AG09319 (cell line): ENCODE measurements around the gene DDX6.

ENCODE experiments used
- DNase-seq: peaks from one replicate; pipeline ENCODE4 v3.0.0-alpha.2; 2010; ENCODE audit warnings: low read depth; ENCODE audit errors: extremely low read depth
- CTCF ChIP-seq: IDR thresholded peaks from 2 replicates; pipeline ENCODE4 v1.5.1; 2011; ENCODE audit warnings: low read depth, mild to moderate bottlenecking, inconsistent platforms, low read length, moderate library complexity

The DDX6 gene

GRCh38 chr11:118799372-118799771 is 8.4 kb upstream of the DDX6 start:
- DNase-seq, result no peak
- TF ChIP-seq CTCF, result no peak

DNA sequence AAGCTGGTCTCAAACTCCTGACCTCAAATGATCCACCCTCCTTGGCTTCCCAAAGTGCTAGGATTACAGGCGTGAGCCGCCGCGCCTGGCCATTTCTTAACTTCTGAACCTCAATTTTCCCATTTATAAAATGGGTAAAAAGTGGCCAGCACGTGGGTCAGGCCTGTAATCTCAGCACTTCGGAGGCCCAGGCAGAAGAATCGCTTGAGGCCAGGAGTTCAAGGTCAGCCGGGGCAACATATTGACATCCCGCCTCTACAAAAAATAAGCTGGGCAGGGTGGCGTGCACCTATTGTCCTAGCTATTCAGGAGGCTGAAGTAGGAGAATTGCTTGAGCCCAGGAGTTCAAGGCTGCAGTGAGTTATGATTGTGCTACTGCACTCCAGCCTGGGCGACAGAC is 6.5 kb upstream of the DDX6 start:
- TF ChIP-seq CTCF, result no peak
- DNase-seq, result no peak

DNA sequence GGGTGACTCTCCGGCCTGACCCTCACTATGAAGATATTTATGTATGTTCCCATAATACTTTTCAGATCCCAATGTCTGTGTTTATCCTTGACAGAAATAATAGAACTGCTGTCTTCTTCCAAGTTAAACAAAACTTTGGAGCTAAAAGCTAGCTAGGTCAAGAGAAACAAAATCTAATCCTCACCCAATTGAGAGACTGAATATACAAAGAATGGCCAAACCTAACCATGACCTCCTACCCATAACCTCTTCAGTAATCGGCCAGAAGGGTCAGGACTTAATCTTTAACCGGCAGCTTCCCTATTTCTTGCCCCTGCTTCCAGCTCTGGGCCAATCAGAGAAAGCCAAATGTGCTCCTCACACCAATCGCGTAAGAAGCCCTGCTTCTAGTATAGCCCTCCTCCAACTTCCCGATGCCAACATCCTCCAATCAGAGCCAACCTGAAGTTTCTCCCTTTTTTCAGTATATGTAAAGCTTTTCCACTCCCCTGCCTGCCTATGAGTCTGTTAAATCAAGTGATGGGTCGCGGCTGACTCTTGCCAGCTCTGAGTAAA is 1.7 kb upstream of the DDX6 start:
- no peak for DNase-seq
- TF ChIP-seq CTCF, result no peak

GRCh38 chr11:118791961-118792569 is 1.1 kb upstream of the DDX6 start:
- TF ChIP-seq CTCF, result no peak
- no peak for DNase-seq

- peak; percentile 62 for TF ChIP-seq CTCF
Observed at GRCh38 chr11:118790357-118791110, 430 bp downstream of the DDX6 start.

DNA sequence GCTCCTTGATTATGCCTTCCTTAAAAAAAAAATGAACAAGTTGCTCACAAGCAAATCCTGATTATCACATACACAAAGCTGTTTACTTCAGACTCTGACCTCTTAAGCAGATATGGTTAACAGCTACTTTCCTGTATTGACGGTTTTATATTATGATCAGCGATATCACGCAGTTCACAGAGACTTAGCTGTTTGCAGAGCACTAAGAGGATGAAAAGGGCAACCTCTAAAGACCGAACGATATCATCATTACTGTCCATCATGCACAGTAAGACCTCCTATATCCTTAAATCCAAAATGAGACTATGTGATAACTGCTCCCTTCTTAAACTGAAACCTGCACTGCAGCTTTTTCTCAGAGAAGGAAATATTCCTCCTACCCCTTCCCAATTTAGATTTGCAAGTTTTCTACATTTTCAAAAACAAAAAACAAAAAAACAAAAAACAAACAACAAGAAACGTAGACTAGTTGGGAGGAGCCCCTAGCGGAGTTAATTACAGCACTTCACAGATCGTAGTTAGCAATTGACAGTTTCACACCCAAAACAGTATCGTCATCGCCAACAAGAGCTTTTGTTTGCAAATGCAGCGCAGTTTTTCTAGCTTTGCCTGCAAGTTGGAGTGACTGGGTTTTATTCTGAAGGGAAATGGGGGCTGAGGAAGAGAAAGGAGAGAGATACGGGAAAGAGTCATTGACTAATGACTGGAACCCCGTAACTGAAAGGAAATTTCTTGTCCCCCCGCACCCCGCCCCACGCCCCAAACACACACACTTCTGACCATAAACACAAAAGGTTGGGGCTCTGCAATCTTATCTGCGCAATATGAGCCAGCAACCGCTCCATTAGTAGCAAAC is 1.2 kb downstream of the DDX6 start:
- no peak for TF ChIP-seq CTCF
- no peak for DNase-seq

More at GRCh38 chr11:118790357-118791110, 430 bp downstream of the DDX6 start:
- no peak for DNase-seq

DNA sequence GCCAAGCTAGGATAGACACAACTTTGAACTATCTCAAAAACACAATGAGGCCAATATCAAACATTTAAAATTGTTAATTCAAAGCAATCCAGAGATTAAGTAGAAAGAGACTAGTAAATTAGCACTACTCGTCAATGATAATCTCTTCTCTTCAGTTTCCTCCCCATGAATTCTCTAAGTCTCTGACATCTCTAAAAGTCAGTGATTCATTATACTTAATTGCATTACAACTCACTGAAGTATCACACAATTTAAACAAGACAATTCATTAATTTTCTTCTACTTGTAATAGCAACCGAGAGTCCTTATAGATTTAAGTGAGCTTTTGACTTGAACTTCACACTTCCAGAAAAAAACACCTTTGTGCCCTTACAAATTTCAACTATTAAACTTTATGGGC is 4.3 kb downstream of the DDX6 start:
- DNase-seq, result no peak
- no peak for TF ChIP-seq CTCF
